C4-2B (cell line): ENCODE measurements around the gene GNB1.

ENCODE experiments used
- ZFX ChIP-seq: fragments of 450-650 bp; IDR thresholded peaks from 2 replicates; pipeline ENCODE4 v1.6.1; 2017
- TF ChIP-seq, protein P1 (sequence below): fragments of 450-650 bp; conservative IDR thresholded peaks from 2 replicates; pipeline ENCODE4 v1.5.1; 2017; ENCODE audit warnings: mild to moderate bottlenecking

DNA sequence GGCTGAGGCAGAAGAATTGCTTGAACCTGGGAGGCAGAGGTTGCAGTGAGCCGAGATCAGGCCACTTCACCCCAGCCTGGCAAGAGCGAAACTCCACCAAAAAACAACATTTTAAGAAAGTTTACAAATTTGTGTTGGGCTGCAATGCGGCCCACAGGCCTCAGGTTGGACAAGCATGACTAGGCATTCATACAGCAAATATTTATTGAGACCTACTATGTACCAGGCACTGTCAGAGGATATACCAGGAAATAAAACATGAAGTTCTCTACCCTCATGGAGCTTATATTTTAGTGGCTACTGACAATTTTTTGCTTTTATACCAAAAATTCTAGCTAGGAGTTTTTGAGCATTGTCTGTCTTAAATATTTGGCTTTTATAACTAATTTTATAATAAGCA, 23.7 kb downstream of the GNB1 start:
- TF ChIP-seq, protein P1, sequence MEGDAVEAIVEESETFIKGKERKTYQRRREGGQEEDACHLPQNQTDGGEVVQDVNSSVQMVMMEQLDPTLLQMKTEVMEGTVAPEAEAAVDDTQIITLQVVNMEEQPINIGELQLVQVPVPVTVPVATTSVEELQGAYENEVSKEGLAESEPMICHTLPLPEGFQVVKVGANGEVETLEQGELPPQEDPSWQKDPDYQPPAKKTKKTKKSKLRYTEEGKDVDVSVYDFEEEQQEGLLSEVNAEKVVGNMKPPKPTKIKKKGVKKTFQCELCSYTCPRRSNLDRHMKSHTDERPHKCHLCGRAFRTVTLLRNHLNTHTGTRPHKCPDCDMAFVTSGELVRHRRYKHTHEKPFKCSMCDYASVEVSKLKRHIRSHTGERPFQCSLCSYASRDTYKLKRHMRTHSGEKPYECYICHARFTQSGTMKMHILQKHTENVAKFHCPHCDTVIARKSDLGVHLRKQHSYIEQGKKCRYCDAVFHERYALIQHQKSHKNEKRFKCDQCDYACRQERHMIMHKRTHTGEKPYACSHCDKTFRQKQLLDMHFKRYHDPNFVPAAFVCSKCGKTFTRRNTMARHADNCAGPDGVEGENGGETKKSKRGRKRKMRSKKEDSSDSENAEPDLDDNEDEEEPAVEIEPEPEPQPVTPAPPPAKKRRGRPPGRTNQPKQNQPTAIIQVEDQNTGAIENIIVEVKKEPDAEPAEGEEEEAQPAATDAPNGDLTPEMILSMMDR: no peak
- no peak for TF ChIP-seq ZFX
